Measurements from ENCODE around the gene PDE4B.

PDE4B gene

GRCh38 chr1:66323958-66324625, 531.4 kb downstream of the PDE4B start:
- no peak for DNase-seq

- no peak for DNase-seq
Observed at GRCh38 chr1:66325594-66326380, 533.1 kb downstream of the PDE4B start.

DNA sequence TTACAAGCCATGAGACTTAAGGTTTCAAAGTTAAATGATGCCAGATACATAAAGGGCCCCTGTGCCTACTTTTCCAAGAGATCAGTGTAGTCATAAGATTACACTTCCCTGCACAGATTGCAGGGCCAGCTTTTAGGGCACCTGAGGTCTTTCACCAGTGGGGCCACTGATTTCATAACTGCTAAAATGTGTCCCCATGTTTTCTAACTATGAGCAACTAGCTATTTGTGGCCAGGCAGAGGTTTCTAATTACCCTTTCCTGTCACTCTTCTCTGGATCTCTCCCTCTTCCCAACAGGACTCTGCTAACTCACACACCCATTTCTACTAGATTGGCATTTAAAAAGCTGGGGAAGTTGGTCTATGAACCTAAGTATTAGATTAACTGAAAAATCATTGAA, 534.2 kb downstream of the PDE4B start:
- no peak for DNase-seq

DNA sequence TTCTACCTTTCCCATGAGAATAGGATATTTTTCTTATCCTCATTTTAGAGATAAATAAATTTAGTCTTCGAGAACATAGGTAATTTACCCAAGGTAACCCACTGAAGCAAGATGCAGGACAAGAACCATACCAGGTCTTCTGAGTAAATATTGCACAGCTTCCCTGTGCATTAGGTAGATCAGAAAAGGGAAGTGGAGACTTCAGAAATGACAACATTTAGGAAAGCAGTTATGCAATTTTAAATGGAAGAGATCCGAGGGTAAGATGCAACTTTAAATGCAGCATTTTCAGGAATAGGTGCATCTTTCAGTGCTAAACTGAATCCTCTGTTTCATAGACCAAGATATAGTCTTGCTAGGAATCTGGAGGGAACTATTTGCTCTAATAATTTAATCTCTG, 534.9 kb downstream of the PDE4B start:
- no peak for DNase-seq

GRCh38 chr1:66328896-66329295, 536.2 kb downstream of the PDE4B start:
- no peak for DNase-seq

DNA sequence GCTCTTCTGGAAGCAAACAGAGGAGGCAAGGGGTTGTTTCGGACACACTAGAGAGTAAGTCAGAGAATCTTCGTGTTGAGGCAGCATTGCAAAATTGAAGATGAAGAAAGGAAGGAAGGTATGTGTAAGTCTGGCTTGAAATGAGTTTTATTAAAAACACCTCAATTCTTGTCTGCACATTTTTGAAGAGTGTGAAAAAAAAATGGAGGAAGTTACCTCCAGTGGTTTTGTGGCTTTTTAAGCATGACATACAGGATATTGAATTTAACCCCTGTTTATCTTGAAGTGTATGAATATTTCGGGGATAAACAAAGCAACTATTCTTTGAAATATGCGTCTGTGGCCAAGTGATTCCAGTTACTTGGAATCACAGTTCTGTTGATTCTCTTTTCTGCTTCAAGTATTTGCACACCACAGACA, 538.0 kb downstream of the PDE4B start:
- DNase-seq: peak in 3 of 6 experiments; percentile 83 to 86 (median 84)

GRCh38 chr1:66331658-66332547, 539.2 kb downstream of the PDE4B start:
- peak; percentile 22 to 65 (median 38) for DNase-seq

DNA sequence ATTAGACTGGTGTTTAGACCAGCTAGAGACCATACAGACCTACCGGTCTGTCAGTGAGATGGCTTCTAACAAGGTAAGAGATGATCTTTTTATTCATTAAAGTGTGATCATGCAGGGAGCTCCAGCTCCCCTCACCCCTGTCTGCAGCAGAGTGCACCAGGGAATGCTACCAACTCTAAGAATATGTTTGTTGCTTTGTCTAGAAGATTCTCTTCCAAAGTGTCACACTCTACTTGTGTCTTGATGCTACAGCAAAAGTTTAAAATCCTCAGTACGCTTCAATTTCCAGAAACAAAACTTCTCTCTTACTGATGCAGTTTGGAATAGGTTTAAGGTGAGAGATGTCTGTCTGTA, 539.8 kb downstream of the PDE4B start:
- peak in 1 of 6 experiments; percentile 51 for DNase-seq

GRCh38 chr1:66333466-66334199, 540.9 kb downstream of the PDE4B start:
- peak in 3 of 6 experiments; percentile 12 to 45 (median 13) for DNase-seq

DNA sequence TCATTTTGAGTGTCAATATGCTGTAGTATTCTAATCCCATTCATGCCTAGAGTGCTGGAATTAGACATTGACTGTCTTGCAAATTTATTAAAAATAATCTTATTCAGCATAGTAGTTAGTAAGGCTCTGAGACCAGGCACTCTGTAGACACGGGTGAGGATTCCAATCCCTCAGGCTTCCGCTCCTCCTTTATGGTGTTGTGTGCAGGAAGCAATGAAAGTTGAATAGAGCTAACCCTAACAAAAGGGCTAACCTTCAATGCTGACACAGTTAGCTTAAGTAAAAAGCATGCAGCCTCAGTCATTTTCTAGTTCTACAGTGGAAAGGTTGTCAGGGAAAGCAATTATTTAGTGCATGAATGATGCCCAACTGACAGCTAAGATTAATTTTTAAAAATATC, 541.6 kb downstream of the PDE4B start:
- peak in 1 of 6 experiments; percentile 25 for DNase-seq

GRCh38 chr1:66335125-66335524, 542.4 kb downstream of the PDE4B start:
- DNase-seq: peak in 2 of 6 experiments; percentile 13 to 40

GRCh38 chr1:66335859-66336640, 543.4 kb downstream of the PDE4B start:
- DNase-seq: peak; percentile 56 to 84 (median 71)

DNA sequence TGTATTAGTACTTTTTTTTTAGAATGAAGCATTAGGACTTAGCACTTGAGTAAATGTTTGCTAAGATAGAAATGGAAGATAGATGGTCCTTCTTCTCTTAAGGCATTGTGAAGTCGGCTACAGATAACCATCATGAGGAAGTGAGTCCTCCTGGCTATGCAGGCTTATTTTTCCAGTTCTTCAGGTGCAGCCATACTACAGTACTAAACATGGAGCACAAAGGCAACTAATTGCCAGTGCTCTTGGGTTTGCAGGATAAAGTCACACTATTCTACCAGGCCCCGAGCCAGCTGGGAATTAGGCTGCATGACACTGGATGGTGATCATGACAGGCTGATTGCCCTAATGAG, 543.9 kb downstream of the PDE4B start:
- no peak for DNase-seq

GRCh38 chr1:66337249-66337648, 544.6 kb downstream of the PDE4B start:
- DNase-seq: no peak

DNA sequence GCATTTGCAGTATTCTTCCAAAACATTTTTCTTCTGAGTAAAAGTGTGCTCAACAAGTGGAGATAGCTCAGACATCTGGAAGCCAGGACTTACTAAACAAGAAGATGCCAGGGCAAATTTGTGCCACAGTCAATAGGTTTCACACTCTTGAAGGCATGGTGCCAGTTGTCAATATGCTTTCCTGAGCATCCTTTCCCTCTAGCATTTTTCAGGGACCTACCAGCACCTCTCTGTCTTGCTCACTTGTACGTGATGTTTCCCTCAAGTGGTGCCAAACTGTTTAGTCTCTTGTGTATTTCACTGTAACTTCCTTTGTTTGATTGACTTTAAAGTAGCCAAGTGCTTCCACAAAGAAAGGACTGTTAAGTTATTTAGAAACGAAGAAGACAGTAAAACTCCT, 547.2 kb downstream of the PDE4B start:
- peak in 2 of 6 experiments; percentile 7 to 17 for DNase-seq

- DNase-seq: no peak
Observed at GRCh38 chr1:66341446-66342089, 548.9 kb downstream of the PDE4B start.

DNA sequence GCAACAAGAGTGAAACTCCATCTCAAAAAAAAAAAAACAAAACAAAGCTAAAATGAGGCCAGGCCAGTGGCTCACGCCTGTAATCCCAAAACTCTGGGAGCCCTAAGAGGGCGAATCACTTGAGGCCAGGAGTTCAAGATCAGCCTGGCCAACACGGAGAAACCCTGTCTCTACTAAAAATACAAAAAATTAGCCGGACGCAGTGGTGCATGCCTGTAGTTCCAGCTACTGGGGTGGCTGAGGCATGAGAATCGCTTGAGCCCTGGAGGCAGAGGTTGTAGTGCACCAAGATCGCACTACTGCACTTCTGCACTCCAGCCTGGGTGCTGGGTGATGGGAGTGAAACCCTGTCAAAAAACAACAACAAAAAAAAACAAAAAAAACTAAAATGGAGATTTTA, 550.0 kb downstream of the PDE4B start:
- DNase-seq: no peak

- no peak for DNase-seq
Observed at GRCh38 chr1:66343569-66344325, 551.1 kb downstream of the PDE4B start.

DNA sequence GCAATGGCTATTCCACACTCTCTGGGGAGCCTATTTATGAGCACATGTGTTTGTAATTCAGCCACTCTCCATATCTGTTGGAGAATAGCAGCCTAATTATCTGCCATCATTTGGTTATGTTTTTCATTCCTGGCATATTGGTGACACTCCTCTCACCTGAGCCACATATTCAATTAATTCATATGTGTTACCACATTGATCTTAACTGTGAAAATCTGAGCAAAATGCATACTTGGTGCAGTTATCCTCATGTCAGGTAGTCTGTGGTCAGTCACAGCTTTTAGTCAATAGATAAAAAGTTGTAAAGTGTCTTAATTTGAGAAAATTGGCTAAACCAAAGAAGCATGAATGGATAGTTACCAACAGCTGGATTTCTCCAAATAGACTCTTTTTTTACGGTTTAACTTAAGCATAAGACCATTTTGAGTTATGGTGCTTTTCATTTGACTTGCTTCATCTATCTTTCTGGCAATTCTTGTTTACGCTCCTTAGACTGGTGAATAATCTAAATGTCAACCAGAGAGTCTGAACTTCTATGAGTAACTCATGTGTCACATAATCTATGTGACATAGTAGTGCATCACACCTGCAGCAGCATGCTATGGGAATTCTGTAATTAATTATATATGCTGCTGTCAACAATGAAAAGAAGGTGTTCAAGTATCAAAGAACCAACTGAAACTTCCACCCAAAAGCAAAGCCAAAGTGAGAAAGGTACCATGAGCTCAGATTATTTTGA, 553.5 kb downstream of the PDE4B start:
- DNase-seq: no peak

- DNase-seq: no peak
Observed at GRCh38 chr1:66346873-66347272, 554.2 kb downstream of the PDE4B start.

All from stimulated activated naive CD4-positive, alpha-beta T cell (primary cell).